GM19397 (cell line): ENCODE data around the gene SMNDC1.
A peak's percentile ranks its signal among the peaks of the same experiment; 100 is the strongest.
"Not testable (repeated sequence)": the region's sequence is repeated elsewhere in the genome, so short reads cannot be mapped to it uniquely, and the experiment has no call there.

Experiments used
- ATAC-seq: cut with Tn5 transposase; IDR thresholded peaks from one replicate; pipeline ENCODE4 v1.9.1; 2021; ENCODE audit warnings: mild to moderate bottlenecking, moderate library complexity; ENCODE audit not compliant: unreplicated experiment

SMNDC1 gene

GRCh38 chr10:110304780-110305421 is at the start of gene SMNDC1:
SMNDC1 (minus strand) TSS chr10:110304920; CDS start chr10:110303587, 1,333 bp downstream.
- peak; percentile 92 for ATAC-seq

GRCh38 chr10:110354322-110354766 is 49.6 kb upstream of the SMNDC1 start:
- ATAC-seq = no peak

DNA sequence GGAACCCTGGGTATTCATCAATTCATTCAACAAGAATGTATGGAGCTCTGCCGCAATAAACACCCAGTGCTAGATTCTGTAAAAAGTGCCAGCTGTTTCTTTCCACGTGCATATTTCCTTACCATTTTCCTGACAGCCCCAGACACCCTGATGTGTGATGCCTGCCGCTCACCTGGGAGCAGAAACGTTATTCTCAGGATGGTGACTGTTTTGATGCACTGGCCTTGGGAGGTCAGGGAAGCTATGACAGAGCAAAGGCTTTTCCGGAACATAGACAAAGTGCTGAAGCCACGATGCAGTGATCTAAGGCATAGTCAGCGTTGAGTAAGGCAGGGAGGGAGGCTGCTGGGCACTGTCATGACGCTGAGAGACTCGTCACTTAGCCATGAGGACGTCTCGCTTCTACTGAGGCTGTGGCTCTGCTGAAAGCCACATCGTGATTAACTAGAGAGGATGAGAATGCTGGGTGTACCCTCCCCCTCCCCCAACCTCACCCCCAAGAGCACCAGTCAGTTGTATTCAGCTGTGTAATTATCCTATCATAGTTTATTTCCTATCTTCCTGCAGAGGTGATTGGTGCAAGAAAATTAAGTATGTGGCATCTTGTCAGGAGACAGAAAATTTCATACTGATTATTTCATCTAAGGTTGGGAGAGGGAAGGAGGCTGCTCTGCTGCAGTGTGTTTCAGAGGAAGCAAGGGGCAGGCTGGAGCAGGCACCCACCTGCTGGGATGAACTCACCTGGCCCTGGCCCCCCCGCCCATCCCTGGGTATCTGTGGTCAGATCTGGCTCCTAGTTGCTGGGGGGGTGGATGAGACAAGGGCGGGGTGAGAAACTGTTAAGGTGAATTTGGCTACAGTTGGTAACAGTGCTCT is 48.8 kb upstream of the SMNDC1 start:
- no peak for ATAC-seq

DNA sequence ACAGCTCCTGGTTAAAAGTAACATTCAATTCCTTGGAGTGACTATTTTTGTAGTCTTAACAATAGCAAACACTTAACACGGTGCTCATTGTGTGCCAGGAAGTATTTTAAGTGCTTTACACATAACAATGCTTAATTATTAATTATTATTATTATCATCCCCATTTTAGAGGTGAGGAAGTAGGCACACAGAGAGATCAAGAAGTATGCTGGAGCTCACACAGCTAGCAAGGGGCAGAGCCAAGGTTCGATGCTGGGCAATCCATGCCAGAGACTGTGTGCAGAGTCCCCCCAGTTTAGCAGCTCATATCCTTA is 48.2 kb upstream of the SMNDC1 start:
- ATAC-seq = no peak

- ATAC-seq = no peak
Measured at GRCh38 chr10:110350812-110351211, 46.1 kb upstream of the SMNDC1 start.

GRCh38 chr10:110349831-110350230 is 45.1 kb upstream of the SMNDC1 start:
- ATAC-seq = no peak

- ATAC-seq = no peak
Measured at GRCh38 chr10:110349386-110349785, 44.7 kb upstream of the SMNDC1 start.

DNA sequence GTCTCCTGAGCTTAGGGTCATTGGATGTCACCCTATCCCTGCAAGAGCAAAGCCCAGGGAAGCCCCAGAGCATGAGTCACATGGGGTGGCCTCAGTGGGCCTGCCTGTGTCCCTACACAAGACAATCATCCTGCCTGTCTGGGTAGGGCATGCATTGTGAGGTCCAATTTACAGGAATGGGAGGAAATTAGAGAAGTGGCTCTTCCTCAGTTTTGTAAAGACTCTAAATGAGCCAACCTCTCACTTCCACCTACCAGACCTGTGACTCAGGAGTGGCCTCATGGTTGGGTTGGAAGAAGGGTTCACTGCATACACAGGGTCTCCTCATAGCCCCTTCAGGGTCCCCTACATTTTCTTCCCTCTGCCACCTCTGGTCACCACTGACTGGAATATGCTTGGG is 43.6 kb upstream of the SMNDC1 start:
- ATAC-seq = no peak

DNA sequence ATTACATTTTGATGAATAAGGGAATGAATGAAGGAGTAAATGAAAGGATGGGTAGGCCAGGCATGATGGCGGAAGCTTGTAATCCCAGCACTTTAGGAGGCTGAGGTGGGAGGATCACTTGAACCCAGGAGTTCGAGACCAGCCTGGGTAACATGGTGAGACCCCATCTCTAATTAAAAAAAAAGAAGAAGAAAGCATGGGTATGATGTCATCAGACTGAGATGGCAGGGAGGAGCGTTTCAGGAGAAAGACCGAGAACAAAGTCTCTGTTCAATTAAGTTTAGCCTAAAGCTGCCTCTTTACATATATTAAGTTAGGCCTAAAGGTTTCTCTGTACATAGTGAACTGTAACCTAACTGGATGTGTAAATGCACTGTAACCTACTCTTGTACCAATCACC is 42.2 kb upstream of the SMNDC1 start:
- ATAC-seq = no peak

GRCh38 chr10:110345286-110345685 is 40.6 kb upstream of the SMNDC1 start:
- no peak for ATAC-seq

- no peak for ATAC-seq
Measured at GRCh38 chr10:110344622-110345021, 39.9 kb upstream of the SMNDC1 start.

DNA sequence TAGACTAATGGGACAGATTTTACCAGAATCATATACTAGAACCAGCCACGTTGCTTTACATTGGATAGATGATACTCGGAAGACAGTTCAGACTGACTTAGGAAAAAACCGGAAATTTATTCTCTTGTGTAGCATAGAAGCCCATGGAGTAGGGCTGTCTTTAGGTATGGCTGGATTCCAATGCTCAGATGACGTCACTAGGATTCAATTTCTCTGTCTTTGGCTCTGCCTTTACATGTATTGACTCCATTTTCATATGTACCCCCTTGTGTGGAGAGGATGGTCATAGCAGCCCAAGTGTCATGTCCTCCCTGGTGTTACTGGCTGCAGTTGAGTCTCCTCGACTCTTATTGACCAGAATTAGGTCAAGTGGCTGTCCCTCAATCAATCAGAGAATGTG is 39.2 kb upstream of the SMNDC1 start:
- no peak for ATAC-seq

- no peak for ATAC-seq
Measured at GRCh38 chr10:110340816-110341215, 36.1 kb upstream of the SMNDC1 start.

DNA sequence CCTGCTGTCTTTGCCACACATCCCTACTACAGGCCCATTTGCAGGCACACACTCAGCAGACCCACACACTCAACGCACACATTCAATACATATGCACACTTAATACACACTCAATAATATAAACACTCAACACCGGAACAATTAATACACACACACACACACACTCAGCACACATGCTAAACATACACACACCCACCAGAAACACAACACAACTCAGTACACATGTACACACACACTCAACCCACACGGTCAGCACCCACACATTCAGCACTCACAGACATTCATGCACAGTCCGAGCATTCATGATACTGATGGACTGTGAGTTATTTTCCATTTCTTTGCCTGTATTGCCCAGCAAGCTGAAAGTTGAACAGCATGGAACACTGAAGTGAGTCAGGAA is 35.4 kb upstream of the SMNDC1 start:
- ATAC-seq = no peak

- no peak for ATAC-seq
Measured at GRCh38 chr10:110337906-110338305, 33.2 kb upstream of the SMNDC1 start.

GRCh38 chr10:110337401-110337800 is 32.7 kb upstream of the SMNDC1 start:
- no peak for ATAC-seq

DNA sequence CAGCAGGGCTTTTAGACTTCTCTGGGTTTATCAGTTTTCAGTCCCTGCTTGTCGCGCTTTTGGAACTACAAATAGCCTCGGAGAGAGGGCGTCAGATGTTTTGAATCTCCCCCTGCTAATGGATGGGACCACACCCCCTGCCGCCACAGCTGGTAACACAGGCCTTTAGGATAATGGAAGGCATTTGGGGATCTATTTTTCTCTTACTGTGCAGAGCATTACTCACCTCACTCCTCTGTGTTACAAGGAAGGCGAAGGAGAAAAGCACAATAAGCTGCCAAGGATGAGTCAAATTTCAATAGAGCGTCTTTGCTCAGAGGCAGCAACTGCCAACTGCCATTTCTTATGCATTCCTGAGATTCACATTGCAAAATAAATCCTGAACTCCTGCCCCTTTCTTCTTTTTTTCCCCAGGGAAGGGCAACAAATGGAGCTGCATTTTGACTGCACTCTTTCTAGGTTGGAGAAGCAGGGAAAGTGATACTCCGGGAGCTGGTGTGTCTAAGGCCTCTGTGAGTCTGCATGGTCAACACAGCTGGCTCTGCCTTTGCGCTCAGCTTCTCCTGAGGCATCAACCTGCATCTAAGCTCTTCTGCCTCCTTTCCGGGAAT is 31.5 kb upstream of the SMNDC1 start:
- ATAC-seq = no peak

DNA sequence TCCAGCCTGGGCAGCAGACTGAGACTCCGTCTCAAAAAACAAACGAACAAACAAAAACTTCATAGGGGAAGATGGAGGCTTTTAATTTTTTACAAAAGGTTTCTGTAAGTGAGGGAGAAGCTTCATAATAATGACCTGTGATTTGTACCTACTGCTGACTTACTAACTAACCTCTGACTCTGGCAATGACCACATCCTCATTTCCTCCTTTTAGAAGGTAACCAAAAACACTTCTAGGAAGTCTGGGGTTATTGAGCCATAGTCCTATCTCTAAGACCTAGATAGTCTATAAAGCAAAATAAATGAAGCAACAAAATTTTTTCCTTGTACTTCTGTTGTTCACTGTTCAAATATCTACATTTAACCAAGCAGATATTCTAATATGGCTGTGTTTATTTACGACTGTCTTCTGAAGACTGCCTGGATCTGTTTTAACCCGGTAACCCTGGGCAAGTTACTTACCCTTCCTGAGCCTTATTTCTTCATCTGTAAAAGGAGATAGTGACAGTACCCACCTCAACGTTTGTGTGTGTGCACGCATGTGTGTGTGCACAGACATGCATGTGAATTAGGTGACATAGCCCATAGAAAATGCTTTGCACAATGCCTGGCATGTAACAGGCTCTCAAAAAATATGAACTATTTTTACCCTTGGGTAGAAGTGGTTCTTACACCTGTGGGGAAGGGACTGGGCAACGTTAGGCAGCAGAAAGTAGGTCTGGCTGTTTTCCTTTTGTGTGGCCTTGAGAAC is 30.8 kb upstream of the SMNDC1 start:
- no peak for ATAC-seq

DNA sequence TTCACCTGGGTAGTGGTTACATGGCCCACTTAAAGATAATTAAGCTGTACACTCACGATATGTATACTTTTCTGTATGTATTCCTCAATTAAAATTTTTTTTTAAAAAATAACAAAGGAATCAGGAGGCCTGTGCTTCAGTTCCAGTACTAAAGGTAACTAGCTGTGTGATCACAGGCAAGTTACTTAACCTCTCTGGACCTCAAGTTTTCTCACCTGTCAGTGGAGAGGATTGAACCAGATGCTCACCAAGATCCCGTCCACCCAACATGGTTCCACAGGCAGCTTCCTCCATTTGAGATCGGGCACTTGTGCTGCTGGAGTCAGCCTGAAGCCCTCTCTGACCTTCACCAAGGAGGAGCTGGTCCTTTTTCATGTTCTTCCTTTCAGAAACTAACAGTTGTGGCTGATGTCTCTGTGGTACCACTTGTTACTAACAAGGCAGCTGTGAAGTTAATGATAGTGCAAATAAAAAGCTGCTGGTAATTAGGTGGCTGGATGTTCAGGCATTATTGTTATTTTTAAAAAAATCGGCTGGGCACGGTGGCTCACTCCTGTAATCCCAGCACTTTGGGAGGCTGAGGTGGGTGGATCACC is 29.4 kb upstream of the SMNDC1 start:
- ATAC-seq = no peak

- not testable (repeated sequence) for ATAC-seq
Measured at GRCh38 chr10:110331226-110331795, 26.6 kb upstream of the SMNDC1 start.

- no peak for ATAC-seq
Measured at GRCh38 chr10:110330675-110331074, 26.0 kb upstream of the SMNDC1 start.
